LNCAP (cell line): ENCODE results near the gene GSKIP.

ENCODE experiments used
- CTCF ChIP-seq: fragments of 450-650 bp; IDR thresholded peaks from 2 replicates; pipeline ENCODE4 v1.5.1; 2017; ENCODE audit warnings: mild to moderate bottlenecking

Gene GSKIP

GRCh38 chr14:96405677-96406076 lies 42.4 kb downstream of the GSKIP start:
- no peak for TF ChIP-seq CTCF

GRCh38 chr14:96407935-96408570 lies 44.7 kb downstream of the GSKIP start:
- no peak for TF ChIP-seq CTCF

- no peak for TF ChIP-seq CTCF
Observed at GRCh38 chr14:96408608-96409007, 45.3 kb downstream of the GSKIP start.

GRCh38 chr14:96409701-96410100 lies 46.4 kb downstream of the GSKIP start:
- no peak for TF ChIP-seq CTCF

GRCh38 chr14:96410119-96410518 lies 46.8 kb downstream of the GSKIP start:
- no peak for TF ChIP-seq CTCF

- TF ChIP-seq CTCF: no peak
Observed at GRCh38 chr14:96413526-96413925, 50.2 kb downstream of the GSKIP start.

GRCh38 chr14:96415559-96415958 lies 52.2 kb downstream of the GSKIP start:
- no peak for TF ChIP-seq CTCF

- TF ChIP-seq CTCF: no peak
Observed at GRCh38 chr14:96416292-96416691, 53.0 kb downstream of the GSKIP start.
